Stimulated activated CD8-positive, alpha-beta memory T cell treated with anti-CD3 and anti-CD28 coated beads, Interleukin-2, amount 100 ng/mL, for 48 hours (primary cell): Measurements from ENCODE around the gene SLC7A5.
"Not testable (repeated sequence)": the region's sequence is repeated elsewhere in the genome, so short reads cannot be mapped to it uniquely, and the experiment has no call there.

Experiments used
- DNase-seq, 2 donors: peaks; one replicate each; pipeline ENCODE4 v3.0.0-alpha.2; 2020; ENCODE audit warnings: low read depth in 2 of 2

The SLC7A5 gene

DNA sequence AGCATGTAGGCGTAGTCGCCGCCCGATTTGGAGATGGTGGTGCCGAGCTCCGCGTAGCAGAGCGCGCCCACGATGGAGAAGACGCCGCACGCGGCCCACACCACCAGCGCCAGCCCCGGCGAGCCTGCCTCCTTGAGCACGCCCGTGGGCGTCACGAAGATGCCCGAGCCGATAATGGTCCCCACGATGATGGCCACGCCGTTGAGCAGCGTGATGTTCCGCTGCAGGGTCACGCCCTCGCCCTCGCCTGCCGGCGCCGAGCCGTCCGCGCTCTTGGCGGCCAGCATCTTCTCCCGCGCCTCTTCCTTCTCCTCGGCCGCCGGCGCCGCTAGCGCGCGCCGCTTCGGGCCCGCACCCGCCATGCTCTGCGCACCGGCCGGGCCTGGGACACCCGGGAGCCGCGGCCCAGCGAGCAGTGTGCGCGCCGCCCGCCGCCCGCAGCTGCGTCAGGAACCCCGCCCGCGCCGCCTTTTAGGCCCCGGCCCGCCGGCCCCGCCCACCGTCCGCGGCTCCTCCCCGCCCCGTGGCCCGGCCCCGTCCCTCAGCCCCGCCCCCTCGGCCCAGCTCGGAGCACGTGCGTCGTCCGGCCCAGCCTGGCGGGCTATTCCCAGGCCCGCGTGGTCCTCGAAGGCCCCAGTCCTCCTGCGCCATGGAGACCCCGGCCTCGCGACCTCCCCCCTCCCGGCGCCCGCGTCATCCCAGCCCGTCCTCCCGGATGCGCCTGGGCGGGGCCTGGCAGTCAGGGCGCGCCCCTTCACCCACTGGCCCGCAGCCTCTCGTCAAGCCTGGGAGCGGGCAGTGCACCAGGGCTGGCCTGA, at the start of gene SLC7A5:
SLC7A5 (minus strand) TSS at position 447 of the 818 bp plus-strand sequence; CDS start at position 362, 85 bp downstream.
- DNase-seq, result peak; percentile 85 to 91

DNA sequence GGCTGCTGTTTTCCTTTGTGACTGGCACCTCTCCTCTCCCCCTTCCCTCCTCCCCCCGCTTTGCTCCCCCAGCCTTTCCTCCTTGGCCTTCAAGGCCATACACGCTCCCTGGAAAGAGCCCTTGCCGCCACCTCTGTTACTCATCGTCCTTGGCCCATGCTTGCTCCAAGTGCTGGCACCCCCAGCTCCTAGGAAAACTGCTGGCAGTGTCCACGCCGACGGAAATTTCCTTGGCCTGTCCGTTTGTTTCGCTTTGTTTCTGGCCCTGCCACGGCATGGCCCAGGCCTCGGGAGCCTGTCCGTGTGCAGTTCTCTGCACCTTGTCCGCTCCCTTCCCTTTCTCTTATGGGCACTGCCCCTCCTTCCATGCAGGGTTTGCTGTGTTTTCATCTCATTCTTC, 49.0 kb upstream of the SLC7A5 start:
- DNase-seq, result no peak

DNA sequence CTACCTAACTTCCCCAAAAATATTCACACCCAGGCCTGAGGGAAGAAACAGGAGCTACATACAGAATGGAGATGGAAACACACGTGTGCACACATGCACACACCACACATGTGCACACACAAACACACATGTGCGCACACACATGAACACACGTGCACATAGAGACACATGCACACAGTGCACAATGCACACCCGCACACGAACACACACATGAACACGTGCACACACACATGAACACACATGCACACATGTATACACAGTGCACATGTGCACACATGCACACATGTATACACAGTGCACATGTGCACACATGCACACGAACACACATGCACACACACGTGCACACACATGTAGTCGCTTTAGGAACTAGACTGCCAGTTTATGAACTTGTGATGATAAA, 48.2 kb upstream of the SLC7A5 start:
- no peak for DNase-seq

DNA sequence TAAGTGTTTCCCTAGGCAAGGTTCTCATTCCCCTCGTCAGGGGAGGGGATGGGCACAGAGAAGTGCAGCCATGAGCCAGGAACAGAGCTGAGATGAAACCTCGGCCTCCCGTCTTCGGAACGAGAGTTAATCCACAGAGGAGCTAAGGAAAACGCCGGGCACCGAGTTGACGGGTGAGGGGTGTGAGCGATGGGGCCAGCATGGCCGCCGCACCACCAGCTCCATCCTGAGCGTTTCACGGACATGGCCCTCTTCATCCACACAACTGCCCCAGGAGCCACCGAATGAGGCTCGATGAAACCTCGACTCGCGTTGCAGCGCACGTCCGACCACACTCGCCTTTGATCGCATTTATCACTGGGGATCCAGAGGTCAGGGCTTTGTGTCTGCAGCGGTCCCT, 45.5 kb upstream of the SLC7A5 start:
- DNase-seq, result no peak

DNA sequence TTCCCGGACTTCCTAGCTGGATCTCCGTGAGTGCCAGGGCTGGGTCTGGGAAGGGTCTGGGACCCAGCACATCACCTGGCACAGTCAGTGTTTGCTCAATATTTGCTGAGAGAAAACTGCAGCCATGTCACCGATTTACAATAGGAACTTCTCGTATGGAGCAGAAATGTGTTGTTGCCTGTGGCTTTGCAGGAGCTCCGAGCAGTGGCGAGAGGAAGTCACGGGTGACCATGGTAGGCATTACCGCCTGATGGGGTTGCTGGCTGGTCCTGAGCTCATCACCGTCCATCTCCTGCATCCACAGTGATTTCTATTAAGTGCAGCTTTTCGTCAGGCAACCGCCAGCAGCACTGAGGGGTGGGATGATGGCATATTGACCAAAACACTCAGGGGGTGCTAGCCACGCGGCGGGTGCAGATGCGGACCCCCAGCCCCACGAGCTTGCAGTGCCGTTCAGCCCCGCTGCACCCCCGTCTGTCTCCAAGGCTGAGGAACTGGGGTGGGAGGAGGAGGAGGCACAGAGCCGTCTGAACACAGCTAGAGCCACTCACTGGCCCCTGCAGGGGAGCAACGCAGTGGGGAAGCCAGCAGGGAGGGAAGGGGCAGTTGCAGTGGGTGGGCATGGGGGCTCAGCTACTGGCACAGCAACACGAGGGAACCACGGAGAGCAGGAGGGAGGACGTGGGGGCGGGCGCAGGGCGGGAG, 44.9 kb upstream of the SLC7A5 start:
- not testable (repeated sequence) for DNase-seq

DNA sequence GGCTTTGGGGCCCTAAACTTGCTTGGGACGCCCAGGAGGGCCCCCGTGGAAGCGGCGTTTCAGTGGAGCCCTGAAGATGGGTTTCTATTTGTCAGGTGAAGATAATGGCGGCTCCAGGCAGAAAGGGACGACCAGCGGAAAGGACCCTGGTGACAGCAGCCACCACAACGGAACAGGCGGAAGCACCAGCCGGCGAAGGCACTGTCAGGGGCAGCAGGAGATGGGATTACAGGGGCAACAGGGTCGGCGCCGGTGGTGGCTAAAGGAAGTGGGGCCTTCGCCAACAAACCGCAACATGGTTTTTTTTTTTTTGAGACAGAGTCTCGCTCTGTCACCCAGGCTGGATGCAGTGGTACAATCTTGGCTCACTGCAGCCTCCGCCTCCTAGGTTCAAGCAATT, 43.4 kb upstream of the SLC7A5 start:
- not testable (repeated sequence) for DNase-seq

DNA sequence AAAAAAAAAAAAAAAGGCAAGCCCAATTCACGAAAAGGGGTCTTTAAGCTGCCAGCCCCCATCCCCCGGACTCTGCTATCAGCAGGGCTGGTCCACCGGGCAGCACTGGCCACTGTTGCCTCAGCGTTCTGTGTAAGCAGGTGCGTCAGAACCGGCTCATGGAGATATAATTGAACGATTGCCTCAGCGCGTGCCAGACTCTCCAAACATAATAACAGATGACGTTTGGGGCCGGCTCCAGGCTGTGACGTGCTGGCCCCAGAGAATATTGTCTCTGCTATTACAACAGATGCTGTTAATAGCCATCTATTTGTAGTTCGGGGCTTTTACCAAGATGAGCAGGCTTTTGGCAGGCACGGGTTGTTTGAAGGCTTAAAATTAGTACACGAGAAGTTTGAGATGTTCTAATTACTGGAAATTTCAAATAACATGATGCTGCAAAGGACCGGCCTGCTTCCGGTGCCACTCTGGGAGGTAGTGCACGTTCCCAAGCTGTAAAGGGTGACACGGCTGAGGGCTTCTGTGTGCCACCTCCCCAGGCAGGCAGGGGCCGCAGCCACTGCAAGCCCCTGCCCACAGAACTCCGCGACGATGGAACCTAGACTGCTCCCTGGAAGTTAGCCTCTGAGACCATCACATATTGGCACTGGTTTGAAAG, 41.9 kb upstream of the SLC7A5 start:
- DNase-seq, result not testable (repeated sequence)

DNA sequence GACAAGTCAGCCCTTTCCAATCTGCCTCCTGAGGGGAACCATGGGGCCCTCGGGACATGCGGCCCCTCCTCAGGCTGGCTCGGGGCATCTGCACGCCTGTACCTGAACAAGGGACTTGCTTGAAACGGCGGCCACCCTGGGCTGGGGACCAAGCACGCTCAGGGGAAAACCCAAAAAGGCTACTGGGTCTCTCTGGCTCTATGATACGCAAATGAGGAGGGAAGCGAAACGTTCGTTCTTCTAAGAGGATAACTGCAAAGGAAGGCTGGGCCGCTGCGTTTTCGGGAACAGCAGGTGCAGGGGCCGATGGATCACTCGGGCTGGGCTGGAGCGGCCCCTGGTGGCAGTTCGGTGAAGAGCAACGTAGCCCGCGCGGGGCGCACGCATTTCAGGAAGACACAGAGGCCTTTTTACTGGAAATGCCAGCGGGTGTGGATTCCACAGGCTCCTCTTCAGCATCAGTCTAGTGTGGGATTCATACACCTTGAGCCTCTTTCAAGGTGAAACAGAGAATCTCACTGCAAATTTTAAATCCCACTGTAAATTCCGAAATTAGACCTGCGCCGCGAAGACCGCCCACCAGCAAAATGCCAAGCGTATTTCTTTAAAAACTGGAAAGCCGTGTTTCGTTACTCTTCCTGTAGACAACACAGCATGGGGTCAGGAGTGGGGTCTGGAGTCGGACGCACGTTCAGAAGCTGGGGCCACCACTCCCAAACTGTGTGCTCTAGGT, 40.1 kb upstream of the SLC7A5 start:
- DNase-seq, result peak; percentile 70 to 84

DNA sequence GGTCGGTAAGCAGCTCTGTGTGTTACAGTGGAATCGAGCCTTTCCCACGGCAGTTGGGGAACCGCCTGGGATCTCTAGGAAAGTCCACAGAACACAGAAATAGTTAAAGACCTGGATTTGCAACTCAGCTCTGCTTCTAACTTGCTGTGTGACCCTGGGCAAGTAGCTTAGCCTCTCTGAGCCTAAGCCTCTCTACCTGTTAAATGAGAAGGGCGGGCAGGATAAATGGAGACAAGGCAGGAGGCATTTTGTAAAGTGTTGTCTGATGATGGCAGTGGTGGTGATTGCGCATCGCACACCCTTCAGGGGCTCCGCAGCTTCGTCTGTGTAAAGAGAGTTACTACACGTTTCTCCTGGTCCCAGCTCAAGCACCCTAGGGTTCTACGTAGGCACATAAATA, 38.8 kb upstream of the SLC7A5 start:
- not testable (repeated sequence) for DNase-seq

DNA sequence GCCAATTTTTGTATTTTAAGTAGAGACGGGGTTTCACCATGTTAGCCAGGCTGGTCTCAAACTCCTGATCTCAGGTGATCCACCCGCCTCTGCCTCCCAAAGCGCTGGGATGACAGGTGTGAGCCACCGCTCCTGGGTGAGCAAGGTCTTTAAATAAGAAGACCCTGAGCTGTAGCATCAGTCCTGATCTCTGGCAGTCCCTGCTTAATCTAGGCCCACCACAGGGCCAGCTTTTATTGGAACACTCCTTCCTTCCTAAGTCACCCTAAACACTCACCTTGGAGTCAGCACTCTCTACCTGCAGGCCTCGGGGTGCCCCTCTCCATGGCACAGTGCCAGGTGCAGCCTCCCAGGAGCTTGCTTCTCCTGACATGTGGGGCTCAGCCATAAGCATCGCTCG, 36.2 kb upstream of the SLC7A5 start:
- not testable (repeated sequence) for DNase-seq

DNA sequence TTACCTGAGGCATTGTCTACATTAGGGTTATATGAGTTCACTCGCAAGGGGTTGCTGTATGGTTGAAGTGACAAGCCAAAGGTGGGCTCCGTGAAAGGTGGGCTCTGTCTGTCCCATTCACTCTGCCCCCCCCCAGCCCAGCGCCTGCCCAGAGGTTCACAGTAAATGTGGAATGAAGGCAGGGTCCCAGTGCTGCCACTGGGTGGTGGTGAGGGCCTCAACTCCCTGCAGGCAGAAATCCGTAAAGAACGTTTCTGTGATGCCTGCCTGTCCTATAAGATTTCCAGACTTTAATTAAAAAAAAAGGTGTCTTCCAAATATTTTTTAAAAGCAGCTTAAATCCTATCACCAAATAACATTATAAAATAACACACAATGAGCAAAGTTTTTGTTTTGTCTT, 35.7 kb upstream of the SLC7A5 start:
- DNase-seq, result not testable (repeated sequence)

DNA sequence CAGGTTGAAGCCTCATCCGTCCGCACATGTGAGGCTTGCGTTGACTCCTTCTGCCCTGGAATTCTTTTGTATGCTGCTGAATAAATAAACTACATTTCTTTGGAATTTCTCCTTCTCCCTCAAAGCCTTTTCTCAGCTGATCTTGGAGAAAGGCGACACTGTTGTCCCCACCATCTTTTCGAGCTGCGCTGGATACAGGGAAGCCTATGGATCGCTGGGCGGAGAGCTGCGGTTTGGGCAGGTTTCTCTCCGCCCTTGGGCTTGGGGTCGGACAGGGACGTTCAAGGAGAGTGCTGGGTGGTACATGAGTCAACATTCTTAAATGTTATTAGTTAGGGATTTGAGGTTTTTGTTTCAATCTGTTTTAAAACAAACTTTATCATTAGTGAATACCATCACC, 31.2 kb upstream of the SLC7A5 start:
- DNase-seq, result not testable (repeated sequence)

DNA sequence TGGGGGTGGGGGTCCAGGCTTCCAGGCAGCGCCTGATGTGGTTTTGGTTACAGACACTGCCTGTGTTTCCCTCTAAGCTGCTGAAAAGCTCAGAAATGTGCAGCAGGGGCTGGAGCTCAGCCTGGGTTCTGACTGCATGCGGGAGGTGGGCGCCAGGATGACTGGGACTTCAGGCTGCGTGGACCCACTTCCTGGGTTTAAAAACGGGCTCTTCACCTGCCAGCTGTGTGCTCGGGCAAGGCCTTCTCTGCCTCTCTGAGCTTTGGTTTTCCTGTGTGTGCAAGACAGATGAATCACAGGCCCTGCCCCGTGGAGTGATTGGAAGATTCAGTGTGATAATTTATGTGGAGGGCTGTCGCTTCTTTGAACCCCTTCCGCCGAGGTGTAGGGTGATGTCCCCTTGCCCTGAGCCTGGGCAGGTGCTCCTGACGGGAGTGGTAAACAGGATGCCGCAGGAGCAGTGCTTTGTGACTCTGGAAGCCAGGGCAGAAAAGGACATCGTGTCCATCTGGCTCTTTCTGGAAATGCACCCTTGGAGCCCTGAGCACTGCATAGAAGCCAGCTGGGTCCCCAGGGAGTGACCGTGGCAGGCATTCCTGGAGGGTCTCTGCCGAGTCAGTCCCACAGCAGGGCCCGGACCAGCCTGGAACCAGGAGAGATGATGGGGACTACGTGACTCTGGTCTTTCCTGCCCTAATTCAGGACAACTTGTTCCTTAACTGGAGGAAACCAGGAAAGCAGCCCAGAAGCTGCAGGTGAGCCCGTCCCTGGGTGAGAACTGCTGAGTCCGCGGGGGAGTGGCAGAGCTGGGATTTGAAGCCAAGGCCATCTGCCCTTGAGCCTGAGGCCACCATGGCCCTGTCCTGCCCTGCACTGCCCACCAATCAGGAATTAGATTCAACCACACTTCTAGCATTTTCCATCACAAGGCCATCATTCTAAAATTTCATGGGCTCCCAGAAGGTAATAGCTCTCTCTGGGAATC, 28.5 kb upstream of the SLC7A5 start:
- peak in 1 of 2 donors; percentile 60 for DNase-seq

DNA sequence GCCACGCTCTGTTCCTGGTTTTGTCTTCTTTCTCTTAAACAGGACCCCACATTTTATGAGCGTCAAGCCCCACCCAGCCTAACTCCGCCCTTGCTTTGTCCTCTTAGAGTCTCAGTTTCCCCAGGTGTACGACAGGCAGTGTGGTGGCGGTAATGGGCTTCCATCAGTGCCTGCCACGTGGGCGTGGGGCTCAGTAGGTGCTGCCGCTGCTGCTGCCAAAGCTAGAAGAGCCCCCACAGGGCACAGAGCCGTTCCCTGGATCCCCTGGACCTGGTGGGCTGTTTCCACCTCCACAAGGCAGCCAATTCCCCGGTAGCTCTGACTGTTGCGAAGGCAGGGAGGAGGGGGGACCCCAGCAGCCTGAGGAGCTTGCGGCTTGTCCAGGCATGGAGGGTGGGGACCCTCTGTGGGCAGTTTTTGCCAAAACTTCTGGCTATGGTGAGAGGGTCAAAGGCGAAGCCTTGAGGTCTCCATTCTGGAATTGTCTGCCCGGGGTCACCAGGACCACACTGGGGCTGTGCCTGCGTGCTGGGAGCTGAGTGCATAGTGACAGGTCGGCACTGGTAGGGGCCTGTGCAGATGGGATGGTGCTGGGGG, 27.7 kb upstream of the SLC7A5 start:
- not testable (repeated sequence) for DNase-seq

DNA sequence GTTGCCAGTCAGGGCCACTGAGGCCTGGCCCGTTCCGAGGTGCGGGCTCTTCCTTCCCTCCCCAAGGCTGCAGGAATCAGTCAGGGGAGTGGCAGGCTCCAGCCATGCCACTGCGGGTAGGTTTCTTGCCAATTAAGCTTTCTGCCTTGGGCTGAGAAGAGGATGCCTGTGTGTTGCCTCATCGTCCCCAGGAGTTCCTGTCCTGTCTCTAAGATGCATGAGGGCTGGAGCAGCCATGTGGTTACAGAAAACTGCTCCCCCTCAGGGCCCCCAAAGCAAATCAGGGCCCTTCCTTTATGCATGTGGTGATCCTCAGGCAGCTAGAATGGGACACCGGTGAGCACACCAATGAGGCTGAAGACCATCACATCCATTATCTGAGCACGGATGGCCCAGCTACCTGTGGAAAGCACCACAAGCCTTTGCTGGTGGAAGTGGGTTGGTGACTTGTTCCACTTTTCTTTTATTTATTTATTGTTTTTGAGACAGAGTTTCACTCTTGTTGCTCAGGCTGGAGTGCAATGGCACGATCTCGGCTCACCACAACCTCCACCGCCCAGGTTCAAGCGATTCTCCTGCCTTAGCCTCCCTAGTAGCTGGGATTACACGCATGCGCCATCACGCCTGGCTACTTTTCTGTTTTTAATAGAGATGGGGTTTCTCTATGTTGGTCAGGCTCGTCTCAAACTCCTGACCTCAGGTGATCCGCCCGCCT, 27.0 kb upstream of the SLC7A5 start:
- not testable (repeated sequence) for DNase-seq

DNA sequence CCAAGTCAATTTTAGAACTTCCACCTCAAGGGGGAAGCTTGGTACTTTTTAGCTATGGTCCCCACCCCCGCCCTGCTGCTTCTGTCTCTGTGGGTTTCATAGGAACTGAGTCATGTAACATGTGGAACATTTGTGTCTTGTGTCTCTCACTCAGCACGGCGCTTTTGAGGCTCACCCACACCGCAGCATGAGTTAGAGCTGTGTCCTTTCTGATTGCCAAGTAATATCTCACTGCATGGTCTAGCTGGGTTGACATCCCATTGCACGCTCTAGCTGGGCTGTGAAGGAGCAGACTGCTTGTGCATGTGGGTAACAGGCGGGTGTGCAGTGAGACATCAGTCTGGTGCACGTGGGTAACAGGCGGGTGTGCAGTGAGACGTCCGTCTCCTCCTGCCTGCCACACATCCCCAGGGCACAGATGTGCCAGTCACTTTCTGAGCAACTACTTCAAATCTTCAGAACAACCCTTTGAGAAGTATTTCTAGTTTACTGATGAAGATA, 26.4 kb upstream of the SLC7A5 start:
- peak; percentile 70 to 74 for DNase-seq

DNA sequence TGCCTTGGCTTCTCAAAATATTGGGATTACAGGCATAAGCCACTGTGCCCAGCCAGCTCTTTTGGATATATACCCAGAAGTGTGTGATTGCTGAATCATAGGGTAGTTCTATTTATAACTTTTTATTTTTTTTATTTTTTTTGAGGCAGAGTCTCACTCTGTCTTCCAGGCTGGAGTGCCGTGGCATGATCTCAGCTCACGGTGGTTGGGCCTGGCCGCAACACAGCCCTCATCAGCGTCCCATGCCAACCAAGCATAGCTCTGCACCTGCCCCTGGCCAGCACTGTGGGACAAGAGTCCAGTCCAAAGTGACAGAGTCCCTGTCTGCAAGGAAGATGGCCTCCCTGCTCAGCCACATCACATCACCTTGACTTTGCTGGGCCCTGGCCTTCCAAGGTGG, 24.7 kb upstream of the SLC7A5 start:
- not testable (repeated sequence) for DNase-seq

DNA sequence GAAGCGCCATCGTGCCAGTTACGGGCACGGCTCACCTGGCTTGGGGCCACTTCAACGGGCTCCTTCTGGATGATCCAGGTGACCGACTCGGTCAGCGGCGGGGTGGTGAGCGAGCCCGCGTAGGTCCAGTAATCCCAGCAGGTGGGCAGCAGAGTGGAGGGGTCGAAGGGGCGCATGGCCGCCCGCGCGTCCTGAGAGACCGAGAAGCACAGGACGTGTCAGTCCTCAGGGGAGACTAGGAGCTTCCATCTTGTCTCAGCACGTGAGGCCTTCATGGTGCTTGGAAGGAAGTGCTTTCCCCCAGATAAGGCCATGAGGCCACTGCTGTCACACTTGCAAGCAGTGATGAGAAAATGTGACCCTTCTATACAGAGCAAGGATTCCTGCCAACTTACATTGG, 22.5 kb upstream of the SLC7A5 start:
- DNase-seq, result no peak

DNA sequence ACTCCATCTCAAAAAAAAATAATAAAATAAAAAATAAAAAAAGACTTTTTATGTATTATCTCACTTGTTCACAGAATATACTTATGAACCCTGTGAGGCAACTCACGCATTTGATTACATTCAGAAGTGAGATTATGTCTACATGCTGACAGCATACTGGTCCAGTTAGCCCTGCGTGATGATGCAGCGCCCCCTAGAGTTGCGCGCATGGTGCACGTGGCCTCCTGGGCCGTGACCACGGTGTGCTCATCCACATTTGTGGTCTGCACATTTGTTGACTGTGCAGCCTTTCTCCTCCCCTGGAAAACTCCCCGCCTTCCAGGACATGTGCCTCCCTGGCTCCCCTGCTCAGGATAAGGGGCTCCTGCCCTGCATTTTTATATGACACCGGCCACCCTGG, 20.5 kb upstream of the SLC7A5 start:
- peak in 1 of 2 donors; percentile 40 for DNase-seq
